GM21526 (cell line): ENCODE measurements around the gene XKR8.

ENCODE experiments used
- ATAC-seq: cut with Tn5 transposase; IDR thresholded peaks from one replicate; pipeline ENCODE4 v1.9.1; 2021; ENCODE audit warnings: moderate library complexity; ENCODE audit not compliant: unreplicated experiment, low FRiP score

The XKR8 gene

DNA sequence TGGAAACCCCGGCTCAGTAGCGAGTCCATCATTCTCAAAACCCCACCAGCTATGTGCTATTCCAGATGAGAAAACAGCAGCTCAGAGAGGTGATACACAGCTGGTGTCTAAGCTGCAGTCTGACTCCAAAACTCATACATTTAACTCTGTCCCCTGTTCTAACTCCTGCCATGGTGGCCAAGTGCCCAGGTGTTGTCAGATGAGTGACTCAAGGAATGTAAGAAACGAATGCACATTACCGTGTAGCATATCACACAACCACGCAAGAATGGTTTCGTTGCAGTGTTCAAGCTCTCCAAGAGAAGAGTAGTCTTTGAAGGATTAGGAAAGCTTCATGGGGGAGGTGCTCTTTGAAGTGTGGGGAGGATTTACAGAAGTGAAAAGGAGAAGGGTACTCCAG, 4.7 kb upstream of the XKR8 start:
- no peak for ATAC-seq

DNA sequence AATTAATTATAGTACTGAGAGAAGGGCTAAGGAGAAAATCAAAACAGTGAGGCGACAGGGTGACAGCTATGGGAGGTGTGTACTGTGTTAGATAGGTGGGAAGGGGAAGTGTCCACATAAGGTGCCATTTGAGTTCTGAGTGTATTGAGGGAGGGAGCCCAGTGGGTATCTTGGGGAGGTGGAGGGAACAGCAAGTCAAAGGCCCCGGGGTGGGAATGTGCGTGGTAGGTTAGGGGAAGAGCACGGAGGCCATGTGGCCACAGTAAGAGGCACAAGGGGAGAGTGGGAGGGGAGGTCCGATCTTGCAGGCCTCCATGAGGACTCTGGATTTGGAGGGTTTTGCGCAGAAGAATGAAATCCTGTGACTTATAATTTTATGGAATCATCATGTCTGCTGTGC, 3.0 kb upstream of the XKR8 start:
- no peak for ATAC-seq

DNA sequence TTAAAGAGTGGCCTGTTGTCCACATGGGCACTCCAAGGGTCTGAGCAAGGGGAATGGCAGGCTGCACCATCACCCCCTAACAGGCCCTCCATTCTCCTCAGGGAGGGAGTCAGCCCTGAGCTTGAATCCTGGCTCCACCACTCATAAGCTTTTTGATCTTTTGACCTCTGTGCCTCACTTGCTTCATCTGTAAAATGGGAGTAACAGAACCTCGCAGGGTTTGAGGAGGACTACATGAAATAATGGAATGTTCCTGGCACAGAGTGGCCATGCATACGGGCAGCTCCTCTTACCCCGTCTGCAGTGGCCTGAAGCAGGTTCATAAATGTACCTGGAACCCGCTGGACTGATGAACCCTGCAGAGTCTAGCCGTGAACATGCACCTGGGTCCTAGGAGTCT, 2.1 kb upstream of the XKR8 start:
- no peak for ATAC-seq

- ATAC-seq, result no peak
Measured at GRCh38 chr1:27958513-27958912, 1.3 kb upstream of the XKR8 start.

DNA sequence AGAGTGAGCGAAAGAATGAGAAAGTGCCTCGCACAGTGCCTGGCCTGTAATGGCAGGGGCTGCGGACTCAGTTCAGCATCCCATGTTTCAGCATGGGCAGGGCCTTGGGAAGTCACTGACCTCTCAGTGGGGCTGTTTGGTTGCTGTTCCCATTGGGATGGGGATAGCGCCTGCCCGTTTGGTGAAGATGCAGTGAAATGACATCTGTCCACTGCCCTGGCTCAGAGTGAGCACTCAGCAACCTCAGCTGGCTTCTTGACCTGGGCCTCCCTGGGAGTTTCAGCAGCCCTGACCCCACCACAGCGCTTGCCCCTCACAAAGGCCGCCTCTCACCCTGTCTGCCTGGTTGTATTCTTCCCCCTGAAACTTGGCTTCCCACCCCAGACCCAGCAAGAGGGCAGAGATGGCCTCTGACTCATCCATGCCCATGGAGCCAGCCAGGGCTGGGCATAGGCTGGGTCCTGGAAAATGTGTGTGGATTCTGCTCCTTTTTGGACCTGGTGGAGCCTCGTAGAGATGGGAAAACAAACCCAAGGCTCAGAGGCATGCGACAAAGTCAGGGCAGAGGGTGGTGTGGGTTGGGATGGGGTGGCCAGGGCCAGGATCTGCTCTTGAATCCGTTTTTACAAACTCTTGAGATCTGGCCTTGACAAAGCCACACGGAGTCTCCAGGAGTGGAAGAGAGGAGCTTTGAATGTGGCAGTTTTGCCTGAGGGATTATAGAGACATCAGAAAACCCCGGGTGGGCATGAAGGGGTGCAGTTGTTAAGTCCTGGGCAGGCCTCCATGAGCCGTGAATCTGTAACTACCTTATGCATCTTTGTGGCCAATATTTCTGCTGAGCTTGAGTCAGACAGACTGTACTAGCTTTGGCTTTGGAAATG, 1.2 kb downstream of the XKR8 start:
- no peak for ATAC-seq

DNA sequence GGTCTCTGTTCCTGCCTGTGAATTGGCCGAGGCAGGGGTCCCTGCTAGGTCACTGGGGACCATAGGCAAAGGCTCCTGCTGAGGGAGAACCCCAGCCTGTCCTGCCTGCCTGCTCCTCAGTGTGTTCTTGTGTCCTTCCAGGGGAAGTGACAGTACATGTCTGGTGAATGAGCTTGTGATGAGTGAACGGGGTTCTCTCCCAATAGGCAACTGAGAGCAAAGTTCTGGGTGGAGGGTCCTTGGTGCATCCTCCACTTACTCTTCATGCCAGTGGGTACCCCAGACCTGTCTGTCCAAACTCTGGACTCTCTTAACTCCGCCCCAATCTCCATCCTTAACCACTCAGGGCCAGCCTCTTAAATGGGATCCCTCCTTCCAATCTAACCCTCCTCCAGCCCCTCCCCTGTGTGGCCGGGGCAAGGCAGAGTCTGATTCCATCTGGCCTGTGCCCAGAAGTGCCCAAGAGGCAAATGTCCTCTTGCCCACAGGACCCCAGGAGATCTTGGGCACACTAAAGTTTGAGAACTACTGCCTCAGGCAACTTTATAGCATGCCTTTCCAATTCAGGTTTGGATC, 2.0 kb downstream of the XKR8 start:
- no peak for ATAC-seq

DNA sequence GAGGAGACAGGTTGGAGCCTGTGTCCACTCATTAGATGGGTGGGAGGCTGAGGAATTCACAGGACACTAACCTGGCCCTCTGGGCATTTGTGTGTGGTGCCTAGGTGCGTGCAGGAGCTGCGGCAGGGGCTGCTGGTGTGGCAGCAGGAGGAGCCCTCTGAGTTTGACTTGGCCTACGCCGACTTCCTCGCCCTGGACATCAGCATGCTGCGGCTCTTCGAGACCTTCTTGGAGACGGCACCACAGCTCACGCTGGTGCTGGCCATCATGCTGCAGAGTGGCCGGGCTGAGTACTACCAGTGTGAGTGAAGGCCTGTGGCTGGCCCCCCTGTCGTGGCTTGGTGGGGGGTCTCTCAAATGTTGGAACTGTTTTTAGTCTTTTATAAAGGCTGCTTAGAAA, 3.6 kb downstream of the XKR8 start:
- no peak for ATAC-seq

DNA sequence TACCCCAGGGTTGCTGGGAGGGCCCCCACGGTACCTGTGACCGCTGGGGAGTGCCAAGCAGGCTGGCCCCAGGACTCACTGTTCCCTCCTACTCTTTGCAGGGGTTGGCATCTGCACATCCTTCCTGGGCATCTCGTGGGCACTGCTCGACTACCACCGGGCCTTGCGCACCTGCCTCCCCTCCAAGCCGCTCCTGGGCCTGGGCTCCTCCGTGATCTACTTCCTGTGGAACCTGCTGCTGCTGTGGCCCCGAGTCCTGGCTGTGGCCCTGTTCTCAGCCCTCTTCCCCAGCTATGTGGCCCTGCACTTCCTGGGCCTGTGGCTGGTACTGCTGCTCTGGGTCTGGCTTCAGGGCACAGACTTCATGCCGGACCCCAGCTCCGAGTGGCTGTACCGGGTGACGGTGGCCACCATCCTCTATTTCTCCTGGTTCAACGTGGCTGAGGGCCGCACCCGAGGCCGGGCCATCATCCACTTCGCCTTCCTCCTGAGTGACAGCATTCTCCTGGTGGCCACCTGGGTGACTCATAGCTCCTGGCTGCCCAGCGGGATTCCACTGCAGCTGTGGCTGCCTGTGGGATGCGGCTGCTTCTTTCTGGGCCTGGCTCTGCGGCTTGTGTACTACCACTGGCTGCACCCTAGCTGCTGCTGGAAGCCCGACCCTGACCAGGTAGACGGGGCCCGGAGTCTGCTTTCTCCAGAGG, 6.8 kb downstream of the XKR8 start:
- ATAC-seq, result no peak

DNA sequence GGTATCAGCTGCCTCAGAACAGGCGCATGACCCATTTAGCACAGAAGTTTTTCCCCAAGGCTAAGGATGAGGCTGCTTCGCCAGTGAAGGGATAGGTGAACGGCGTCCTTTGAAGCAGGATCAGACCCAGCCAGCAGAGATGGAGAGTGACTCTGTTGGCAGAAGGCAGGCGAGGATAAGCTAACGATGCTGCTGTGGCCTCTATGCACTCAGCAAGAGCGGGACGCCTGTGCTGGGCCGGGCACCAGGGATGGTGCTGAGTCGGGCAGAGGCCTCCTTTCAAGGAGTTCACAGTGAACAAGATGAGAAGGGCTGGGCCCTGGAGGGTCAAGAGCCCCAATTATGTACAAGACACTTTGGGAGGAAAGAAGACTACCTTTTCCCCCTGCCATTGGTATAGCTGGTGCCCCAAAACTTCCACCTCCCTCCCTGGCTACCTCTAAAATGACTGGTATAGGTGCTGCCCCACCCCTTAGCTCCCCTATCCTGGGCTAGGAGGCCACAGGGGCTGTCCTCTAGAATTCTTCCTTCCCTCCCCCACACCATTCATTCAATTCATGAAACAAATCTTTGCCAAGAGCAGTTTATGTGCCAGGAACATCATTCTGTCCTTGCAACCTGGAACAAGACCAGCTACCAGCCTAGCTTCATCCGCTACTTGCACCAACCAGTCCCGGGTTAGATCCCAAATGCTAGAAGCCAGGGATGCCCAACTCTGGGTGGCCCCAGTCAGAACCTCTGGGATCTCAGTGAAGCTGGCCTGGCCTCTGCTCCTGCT, 7.5 kb downstream of the XKR8 start:
- ATAC-seq, result no peak

DNA sequence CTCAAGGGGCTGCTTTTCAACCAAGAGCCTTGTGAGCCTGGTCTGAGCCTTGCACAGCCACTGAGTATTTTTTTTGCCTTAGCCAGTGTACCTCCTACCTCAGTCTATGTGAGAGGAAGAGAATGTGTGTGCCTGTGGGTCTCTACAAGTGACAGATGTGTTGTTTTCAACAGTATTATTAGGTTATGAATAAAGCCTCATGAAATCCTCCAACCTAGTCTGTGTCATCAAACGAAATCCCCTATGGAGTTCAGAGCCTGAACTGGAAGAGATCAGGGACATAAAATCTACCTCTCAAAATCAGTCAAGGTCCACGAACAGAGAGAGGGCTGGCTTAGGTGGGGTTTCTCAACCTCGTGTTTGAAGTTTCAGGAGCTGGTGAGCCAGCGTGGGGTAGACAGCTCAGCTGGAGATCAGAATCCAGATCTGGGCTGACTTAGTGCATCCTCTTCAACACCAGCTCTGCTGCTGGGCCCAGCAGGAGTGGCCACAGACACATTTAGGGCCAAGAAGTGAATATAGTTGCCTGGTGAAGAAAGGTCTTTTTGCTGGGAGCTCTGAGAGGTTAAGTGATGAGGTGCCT, 8.2 kb downstream of the XKR8 start:
- ATAC-seq, result no peak

- ATAC-seq, result no peak
Measured at GRCh38 chr1:27968692-27969091, 8.9 kb downstream of the XKR8 start.

- ATAC-seq, result no peak
Measured at GRCh38 chr1:27970401-27970800, 10.6 kb downstream of the XKR8 start.

GRCh38 chr1:27971674-27972073, 11.9 kb downstream of the XKR8 start:
- ATAC-seq, result no peak

DNA sequence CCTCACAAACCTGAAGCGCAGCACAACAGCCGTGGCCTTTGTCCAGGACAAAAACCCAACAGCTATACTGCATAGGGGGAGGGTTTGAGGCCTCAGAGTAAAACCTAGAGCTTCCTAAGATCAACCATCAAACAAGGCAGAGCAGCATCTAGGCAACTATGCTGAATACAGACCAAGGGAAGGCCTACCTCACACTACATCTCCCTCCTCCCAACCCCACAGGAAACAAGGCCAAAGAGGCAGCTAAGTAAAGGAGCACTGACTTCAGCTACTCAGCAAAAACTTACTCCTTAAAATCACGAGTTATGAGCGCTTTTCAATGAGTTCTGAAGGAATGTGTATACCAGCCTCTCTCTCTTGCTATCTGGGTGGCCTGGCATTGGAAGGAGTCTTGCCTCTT, 12.4 kb downstream of the XKR8 start:
- ATAC-seq, result no peak

GRCh38 chr1:27973771-27974416, 14.1 kb downstream of the XKR8 start:
- ATAC-seq, result no peak

DNA sequence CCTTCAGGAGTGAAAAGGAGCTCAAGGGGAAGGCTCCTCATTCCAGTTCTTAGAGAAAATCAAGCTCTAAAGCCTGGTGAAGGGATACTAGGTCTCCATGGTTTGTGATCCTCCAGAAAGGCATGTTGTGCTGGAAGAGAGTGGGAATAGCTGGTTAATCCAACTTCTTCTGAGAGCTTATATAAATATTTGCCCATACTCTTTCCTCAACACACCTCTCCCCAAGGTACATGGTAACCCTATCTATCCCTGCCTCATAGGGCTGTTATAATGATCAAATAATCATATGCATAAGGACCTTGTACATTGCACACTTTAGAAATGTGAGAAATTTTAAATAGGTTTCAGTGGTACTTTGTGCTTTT, 14.6 kb downstream of the XKR8 start:
- ATAC-seq, result no peak

DNA sequence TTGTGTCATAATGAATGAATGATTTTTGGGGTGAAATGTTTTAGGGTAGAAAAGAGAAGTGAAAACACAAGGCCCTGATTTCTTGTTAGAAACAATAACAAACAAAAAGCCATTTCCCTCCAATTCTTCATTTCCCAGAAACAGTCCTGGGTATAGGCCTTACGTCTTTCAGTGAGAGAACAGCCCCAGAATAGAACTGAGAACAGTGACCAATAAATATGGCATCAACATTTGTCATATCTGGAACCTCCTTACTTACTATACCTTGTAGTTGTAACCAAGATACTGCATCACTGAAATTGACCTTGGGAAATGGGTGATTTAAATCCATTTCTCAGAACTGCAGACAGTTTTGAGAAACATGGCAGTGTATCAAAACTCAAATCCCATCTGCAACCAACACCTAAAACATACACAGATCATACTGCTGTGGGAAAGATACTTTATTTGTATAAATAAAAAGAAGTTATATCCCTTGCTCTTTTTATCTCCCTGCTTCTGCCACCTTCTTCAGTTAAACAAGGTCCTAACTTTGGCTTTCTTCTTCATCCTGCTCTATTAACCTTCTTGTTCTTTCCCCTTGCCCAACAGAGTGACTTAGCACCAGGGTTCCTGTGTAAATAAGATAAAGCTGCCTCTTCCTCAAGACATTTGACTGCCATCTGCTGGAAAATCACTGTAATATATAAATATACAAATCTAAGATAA, 19.5 kb downstream of the XKR8 start:
- ATAC-seq, result no peak

DNA sequence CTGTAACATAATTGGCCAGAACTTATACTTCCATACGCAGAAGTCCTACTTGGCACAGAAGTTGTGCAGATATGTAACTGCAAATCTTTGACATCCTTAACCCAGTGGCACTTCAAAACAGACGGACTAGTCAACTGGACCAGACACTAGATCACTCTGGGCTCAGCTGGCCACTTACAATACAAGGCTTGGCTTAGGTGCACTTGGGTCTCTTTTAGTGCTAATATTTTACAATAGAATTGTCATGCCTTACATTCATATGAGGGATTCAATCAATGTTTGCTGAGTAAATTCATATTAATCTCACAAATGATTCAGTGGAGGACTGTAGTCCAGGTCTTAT, 20.1 kb downstream of the XKR8 start:
- no peak for ATAC-seq

- ATAC-seq, result no peak
Measured at GRCh38 chr1:27980216-27980845, 20.6 kb downstream of the XKR8 start.
